Fibroblast of villous mesenchyme (primary cell): Measurements from ENCODE around the gene BARHL1. TPM values are rescaled to one million over a fixed set of nuclear protein-coding genes. Genes with fewer than 3 reads are reported as not detected.

Experiments used
- DNase-seq: peaks from one replicate; pipeline ENCODE4 v3.0.0-alpha.2; 2010; ENCODE audit warnings: low read depth
- H3K4me3 ChIP-seq: 2 replicates; pipeline ENCODE4 v1.5.1; 2011; ENCODE audit warnings: low read depth, mild to moderate bottlenecking, low read length
- CTCF ChIP-seq: IDR thresholded peaks from 2 replicates; pipeline ENCODE4 v1.5.1; 2012; ENCODE audit warnings: low read depth, mild to moderate bottlenecking, low read length; ENCODE audit not compliant: insufficient read depth
- total RNA-seq: library from RNA; depleted of rRNA; stranded (reverse); fragments of >200 nt; gene quantifications from 2 replicates; pipeline ENCODE4 v1.2.3, GENCODE V29; 2012

BARHL1 gene
- total RNA-seq, 1 donor: not detected

GRCh38 chr9:132547436-132547835 is 35.0 kb upstream of the BARHL1 start:
- no peak for DNase-seq
- no peak overlapping the region for H3K4me3 ChIP-seq
- TF ChIP-seq CTCF: no peak

- H3K4me3 ChIP-seq: no peak overlapping the region
- no peak for DNase-seq
Observed at GRCh38 chr9:132547976-132548730, 34.3 kb upstream of the BARHL1 start.

GRCh38 chr9:132548751-132549640 is 33.4 kb upstream of the BARHL1 start:
- no peak for DNase-seq
- H3K4me3 ChIP-seq: no peak overlapping the region
- no peak for TF ChIP-seq CTCF

More at GRCh38 chr9:132547976-132548730, 34.3 kb upstream of the BARHL1 start:
- TF ChIP-seq CTCF: no peak

GRCh38 chr9:132551556-132551955 is 30.9 kb upstream of the BARHL1 start:
- no peak overlapping the region for H3K4me3 ChIP-seq
- no peak for DNase-seq
- TF ChIP-seq CTCF: no peak

- no peak for TF ChIP-seq CTCF
- DNase-seq: no peak
- H3K4me3 ChIP-seq: no peak overlapping the region
Observed at GRCh38 chr9:132552041-132552440, 30.4 kb upstream of the BARHL1 start.

GRCh38 chr9:132554755-132555154 is 27.7 kb upstream of the BARHL1 start:
- DNase-seq: no peak
- no peak for TF ChIP-seq CTCF
- H3K4me3 ChIP-seq: no peak overlapping the region
